NCI-H345 treated with DMSO at 0.1 percent for 48 hours (cell line): Measurements from ENCODE around the gene LAD1.
A peak's percentile ranks its signal among the peaks of the same experiment; 100 is the strongest.

ENCODE experiments used
- DNase-seq: peaks from one replicate; lab custom pipeline; 2025; ENCODE audit not compliant: unreplicated experiment; lab: John Stamatoyannopoulos, UW

Gene LAD1

GRCh38 chr1:201394591-201394990, 4.5 kb downstream of the LAD1 start:
- no peak for DNase-seq

DNA sequence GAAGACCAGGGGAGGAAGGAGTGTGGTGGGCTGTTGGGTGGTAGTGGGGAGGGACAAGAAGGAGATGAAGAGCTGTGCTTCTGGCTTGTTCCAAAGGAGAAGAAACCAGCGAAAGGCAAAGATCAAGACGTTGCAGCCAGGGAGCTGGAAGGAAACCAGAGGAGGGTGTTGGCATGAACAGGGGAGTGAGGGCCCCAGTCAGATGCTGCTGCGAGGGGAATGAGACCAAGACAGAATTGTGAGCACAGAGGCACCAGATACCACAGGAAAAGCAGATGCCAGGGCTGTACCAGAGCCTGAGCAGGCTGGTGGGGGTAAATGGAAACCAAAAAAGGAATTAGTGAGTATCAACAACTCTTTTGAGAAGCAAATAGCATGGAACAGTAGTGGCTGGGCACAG, 6.0 kb downstream of the LAD1 start:
- no peak for DNase-seq

- no peak for DNase-seq
Measured at GRCh38 chr1:201391651-201392511, 7.2 kb downstream of the LAD1 start.

DNA sequence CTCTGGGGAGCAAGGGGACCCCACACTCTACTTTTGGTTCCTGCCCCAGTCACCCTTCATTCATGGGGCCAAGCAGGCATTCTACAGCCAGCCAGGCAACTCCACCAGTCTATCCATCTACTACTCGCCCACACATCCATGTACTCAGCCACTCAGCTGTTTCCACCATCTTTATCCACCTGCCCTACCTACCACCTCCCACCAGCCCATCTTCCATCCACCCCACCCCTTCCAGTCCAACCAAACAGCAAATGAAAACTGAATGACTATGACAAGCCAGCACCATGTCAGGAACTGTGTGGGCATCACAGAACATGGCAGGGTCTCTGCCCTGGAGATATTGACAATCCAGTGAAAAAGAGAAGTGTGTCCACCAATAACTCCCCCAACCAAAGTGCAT, 7.9 kb downstream of the LAD1 start:
- no peak for DNase-seq

DNA sequence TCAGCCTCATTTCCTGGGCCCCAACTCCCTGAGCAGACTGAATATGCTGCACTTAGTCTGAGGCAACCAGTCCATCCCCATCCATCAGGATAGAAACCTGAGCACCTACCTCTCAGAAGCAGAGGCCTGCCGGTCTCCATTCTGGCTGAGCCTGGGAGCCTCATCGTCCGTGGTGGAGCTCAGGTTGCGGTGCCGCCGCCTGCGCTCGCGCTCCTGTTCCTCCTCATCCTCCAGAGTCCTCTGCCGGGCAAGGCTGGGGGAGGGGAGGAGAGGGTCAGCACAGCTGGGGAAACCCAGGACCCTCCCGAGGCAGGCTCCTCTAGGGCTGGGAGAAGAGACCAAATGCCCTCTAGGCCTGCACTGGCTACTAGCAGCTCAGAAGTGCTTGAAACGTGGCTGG, 10.1 kb downstream of the LAD1 start:
- DNase-seq = no peak

DNA sequence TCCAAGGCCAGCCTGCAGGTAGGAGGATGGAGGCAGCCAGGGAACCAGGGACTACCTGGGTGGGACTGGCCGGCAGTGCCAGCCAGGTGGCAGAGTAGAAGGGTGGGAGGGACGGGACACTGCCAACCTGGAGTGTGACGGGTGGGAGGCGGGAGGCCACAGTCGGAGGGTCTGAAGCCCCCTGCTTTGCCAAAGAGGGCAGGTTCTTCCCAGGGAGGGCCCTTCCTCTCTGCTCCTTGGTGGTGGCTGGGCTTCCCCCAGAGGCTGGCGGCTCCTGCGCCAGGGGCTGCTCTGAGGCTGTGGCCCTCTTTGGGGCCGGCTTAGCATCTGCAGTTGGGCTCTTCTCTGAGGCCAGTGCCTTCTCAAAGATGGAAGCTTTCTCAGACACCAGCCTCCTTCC, 12.9 kb downstream of the LAD1 start:
- no peak for DNase-seq

- DNase-seq = peak; percentile 73
Measured at GRCh38 chr1:201385299-201385891, 13.7 kb downstream of the LAD1 start.

DNA sequence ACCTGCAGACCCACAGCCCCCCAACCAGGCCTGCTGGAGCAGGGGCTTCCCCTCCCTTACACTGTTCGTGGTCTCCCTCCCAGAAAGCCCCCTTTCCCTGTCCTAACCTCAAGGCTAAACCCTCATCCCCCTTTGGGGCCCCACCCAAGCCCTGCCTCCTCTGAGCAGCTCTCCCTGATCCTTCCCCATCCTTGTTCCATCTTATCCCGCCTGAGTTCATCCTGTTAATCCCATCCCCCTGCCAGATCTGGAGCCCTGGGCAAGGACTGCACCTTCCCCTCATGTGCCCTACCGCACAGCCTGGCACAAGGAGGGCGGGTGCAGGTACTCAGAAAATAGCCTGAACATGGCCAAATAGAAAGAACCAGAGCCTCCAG, 14.7 kb downstream of the LAD1 start:
- no peak for DNase-seq

DNA sequence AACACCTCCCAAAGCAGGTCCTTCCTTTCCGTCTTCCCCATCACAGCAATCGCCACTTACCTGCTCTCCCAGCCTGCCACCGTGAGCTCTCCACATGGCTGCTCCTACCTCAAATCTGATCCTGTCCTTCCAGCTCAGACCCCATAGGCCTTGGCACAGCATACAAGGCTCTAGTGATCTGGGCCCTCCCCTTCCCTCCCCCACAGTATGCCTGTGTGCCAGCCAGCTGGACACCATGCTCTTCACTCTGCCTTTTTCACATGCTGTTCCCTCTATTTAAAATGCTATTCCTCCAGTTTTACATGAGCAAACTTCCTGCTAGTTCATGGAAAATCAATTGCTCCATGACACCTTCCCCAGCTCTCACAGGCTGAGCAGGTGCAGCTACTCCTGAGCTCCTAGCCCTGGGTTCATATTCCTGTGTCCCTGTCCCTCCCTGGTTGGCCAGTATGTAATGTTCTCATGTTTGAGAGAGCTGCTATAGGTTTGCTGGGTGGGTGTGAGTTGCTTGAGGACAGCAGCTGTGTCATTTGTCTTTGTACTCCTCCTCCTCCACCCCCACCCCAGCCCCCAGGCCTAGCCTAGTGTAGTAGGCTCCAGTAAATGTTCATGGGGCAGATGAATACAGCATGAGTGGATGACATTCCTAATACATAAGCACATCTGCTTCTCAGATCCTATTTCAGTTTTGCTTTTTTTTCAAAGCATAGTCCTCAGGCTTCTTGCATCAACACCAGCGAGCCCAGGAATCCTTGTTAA, 15.3 kb downstream of the LAD1 start:
- peak; percentile 66 for DNase-seq

DNA sequence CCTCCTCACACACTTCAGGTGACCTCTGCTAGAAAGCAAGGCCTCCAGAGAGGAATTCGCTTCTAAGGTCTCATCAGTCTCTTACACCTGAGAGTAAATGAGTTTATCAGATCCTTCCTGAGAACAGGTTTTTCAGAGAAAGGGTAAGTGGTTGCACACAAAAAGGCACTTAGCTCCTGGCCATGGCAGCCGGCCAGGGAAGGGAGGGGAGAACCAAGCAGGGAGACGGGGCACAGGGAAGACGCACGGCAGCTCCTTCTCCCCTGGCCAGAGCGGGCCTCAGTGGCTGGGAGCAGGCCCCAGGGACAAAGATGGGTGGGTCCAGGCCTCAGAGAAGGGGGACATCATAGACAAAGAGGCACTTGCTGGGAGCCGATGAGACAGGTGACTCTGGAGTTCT, 18.0 kb downstream of the LAD1 start:
- peak; percentile 70 for DNase-seq

GRCh38 chr1:201379733-201380242, 19.3 kb downstream of the LAD1 start:
- DNase-seq = no peak

DNA sequence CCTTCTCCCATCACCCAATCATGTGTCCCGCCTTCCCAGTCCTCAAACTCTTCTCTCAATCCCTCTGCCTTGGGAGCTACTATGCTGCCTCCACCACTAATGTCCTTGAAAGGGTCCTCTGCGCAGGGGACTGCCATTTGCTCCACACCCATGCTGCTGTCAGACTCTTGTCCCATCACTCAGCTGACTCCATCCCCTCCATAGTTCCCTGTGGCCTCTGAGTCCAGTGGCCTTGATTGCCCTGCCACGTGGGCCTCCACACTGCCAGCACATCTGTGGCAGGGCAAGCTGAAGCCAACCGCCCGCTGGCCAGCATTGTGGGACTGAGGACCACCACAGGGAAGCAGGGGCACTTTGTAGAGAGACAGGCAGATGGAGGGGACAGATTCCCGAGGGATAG, 20.3 kb downstream of the LAD1 start:
- DNase-seq = no peak

- DNase-seq = no peak
Measured at GRCh38 chr1:201377611-201378092, 21.5 kb downstream of the LAD1 start, which contains the start of gene TNNT2. Gene TNNT2, minus strand, starts transcription at chr1:201377680. Its CDS starts 4,426 bp downstream, at chr1:201373254.

DNA sequence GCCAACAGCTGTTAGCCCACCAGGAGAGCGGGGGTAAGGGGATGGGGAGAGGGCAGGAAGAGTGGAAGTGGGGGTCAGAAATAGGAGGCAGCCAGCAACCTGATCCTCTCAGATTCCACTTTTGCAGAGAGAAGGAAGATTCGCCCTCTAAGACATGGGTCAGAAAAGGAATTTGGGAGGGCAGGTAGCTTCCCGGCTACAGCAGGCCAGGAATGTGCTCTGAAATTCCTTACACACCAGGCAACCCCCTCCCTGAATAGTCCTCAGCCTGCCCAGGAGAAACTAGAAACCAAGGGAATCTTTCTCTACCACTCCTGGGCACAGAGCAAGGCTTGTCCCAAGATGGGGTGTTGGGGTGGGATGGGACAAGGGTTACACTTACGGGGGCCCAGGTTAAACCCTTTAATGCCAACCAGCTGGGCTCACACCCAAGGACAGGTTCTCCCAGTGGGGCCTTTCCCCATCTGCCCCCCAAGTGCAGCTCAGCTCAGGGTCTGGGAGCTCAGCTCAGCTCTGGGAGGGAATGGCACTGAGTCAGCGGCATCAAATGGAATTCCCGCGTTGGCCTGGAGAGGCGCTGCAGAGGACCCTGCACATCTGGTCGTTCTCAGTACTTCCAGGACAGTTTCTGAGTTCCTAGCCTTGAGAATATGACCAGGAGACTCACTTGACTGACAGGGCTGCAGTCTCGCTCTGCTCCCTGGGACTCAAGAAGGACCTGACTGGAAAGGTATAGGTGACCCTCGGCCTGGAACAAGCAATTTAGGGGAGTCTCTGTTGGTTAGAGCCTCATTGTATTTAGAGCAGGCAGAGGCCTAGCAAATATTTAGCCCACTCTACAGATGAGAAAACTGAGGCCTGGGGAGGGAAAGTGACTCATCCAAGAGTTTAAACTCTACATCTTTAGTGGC, 22.4 kb downstream of the LAD1 start:
- no peak for DNase-seq

- DNase-seq = no peak
Measured at GRCh38 chr1:201376107-201376463, 23.0 kb downstream of the LAD1 start.

DNA sequence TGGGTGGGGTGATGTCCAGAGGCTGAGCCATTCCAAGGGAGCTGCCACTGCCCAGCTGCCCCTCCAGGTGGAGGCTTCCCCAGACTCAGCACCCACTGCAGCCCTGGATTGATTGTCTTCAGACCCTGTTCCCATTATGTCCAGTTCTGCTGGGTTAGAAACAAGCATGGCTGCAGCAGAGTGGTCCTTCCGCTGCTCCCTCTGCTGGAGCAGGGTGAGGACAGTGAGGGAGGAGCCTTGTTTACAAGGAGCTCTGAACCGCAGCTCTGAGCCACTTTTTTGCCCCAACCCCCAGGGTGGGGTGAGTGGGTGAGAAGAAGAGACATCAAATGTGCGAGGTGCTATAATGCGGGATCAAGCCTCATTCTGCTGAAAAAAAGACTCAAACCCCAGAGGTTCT, 24.0 kb downstream of the LAD1 start:
- no peak for DNase-seq

DNA sequence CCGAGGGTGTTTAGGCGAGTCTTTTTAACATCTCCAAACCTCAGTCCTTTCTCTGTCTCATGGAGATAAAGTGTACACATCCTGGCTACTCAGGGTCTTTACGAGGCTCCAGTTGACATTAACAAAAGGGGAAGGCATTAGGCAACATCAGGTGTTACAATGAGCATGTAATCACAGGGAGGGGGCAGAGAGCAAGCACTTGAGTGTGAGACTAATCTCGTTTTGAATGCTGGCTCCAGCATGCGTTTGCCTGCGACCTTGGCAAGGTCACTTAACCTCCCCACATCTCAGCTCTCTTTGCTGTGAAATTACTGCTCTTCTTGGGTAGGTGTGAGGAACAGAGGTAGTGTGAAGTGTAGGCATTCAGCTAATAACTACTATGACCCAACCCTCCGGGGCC, 24.8 kb downstream of the LAD1 start:
- DNase-seq = peak; percentile 77

DNA sequence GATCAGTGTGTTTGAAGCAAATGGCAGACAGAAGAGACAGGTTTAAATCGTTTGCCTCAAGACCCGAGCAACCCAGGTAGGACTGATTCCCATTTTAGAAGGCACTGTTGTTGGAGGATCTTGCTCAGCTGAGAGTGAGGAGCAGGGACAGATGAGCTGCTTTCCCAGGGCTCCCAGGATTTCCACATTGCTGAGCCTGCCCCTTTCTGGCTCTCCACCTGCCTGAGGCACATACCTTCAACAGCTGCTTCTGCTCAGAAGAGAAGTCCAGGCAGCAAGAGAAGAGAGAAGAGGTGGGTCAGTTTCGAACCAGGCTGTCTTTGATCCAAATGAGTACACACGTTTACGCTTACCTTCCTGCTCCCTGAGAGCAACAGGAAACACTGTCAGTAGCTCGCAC, 27.3 kb downstream of the LAD1 start:
- no peak for DNase-seq

GRCh38 chr1:201371276-201371675, 27.8 kb downstream of the LAD1 start:
- no peak for DNase-seq

GRCh38 chr1:201370500-201370899, 28.6 kb downstream of the LAD1 start:
- no peak for DNase-seq

DNA sequence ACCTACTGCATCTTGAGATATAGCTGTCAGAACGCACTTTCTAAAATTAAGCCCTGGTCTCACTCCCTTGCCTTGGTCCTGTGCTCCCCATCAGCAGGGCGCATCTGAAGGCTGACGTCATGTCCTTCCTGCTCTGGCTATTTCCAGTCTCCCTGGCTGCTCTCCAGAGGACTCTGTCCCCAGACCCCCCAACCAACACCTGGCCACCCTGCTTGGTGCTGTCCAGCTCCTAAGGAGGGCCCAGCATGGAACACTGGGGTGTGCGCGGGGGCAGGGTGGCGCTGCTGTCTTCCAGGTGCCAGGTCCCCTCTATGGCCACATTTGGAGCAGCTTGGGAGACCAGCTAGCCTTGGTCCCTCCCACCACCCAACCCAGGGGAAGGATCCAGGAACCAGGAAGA, 29.9 kb downstream of the LAD1 start:
- no peak for DNase-seq
